K562 (cell line): ENCODE data around the gene EFCAB10. TPM values are rescaled to one million over a fixed set of nuclear protein-coding genes. Genes with fewer than 3 reads are reported as not detected.

Experiments
- CBX2 ChIP-seq: fragments of 200-600 bp; sonication (generic); IDR thresholded peaks from one replicate; pipeline ENCODE4 v1.6.1; 2012; ENCODE audit warnings: mild to moderate bottlenecking, low read length, inconsistent platforms; ENCODE audit not compliant: insufficient read depth, poor library complexity, severe bottlenecking
- JUND ChIP-seq, 2 experiments: IDR thresholded peaks; 2 replicates in 1 of 2; 3 replicates in 1 of 2; pipeline ENCODE4 v1.6.1; 2011; ENCODE audit warnings: borderline replicate concordance in 2 of 2, low read depth in 2 of 2, low read length in 2 of 2, improper control_type of control experiment in 1 of 2, missing biosample characterization in 1 of 2, missing genetic modification characterization in 1 of 2, missing genetic modification reagents in 1 of 2
- RAD21 ChIP-seq, 2 experiments: fragments of 250-450 bp in 1 of 2; fragments of 450-650 bp in 1 of 2; sonication (Bioruptor Pico) in 1 of 2; formaldehyde crosslinking in 1 of 2; IDR thresholded peaks in 1 of 2; conservative IDR thresholded peaks in 1 of 2; 2 replicates each; pipeline versions ENCODE4 v1.4.0 to v1.8.0; 2020 to 2022; ENCODE audit warnings: mild to moderate bottlenecking in 2 of 2, moderate library complexity in 1 of 2
- RFX1 ChIP-seq: fragments of 450-650 bp; IDR thresholded peaks from 2 replicates; pipeline ENCODE4 v1.6.1; 2016; ENCODE audit warnings: mild to moderate bottlenecking, moderate library complexity
- TCF7L2 ChIP-seq: fragments of 150-350 bp; IDR thresholded peaks from 2 replicates; pipeline ENCODE4 v1.6.1; 2016; ENCODE audit warnings: low read depth, mild to moderate bottlenecking, low read length, moderate library complexity
- THRAP3 ChIP-seq: fragments of 450-650 bp; IDR thresholded peaks from 2 replicates; pipeline ENCODE4 v1.6.1; 2016; ENCODE audit warnings: mild to moderate bottlenecking, inconsistent platforms, borderline replicate concordance
- ZNF197 ChIP-seq: fragments of 200-800 bp; sonication (Bioruptor generic); IDR thresholded peaks from 2 replicates; pipeline ENCODE4 v1.6.1; 2016; ENCODE audit warnings: low read depth, missing genetic modification characterization, missing compliant biosample characterization
- polyA plus RNA-seq, 8 experiments: library from polyadenylated mRNA; depleted of rRNA in 4 of 8; stranded (reverse) in 5 of 8; unstranded in 3 of 8; fragments of >200 nt; fragmentation: Nextera tagmentation in 2 of 8; fragmentation: Illumina TruSeq in 1 of 8; extraction: Ambion mirVana in 2 of 8; extraction: Trizol in 1 of 8; gene quantifications; 2 replicates each; pipeline versions ENCODE4 v1.2.1 to v1.2.3, GENCODE V29; 2011 to 2014; ENCODE audit warnings: inconsistent platforms in 1 of 8, missing spikeins in 1 of 8
- total RNA-seq, 7 experiments: library from RNA; depleted of rRNA in 6 of 7; stranded (reverse); fragments of >200 nt in 6 of 7; fragmentation: Illumina TruSeq in 2 of 7; extraction: Trizol in 2 of 7; gene quantifications; 2 replicates each; pipeline versions ENCODE4 v1.2.1 to v1.2.3, GENCODE V29; 2011 to 2021; ENCODE audit warnings: low replicate concordance in 1 of 7
- TF ChIP-seq, protein P1 (sequence below), 2 experiments: fragments of 450-650 bp; formaldehyde crosslinking in 1 of 2; IDR thresholded peaks; 2 replicates each; pipeline versions ENCODE4 v1.4.0 to v1.6.1; 2014 to 2020; ENCODE audit warnings: mild to moderate bottlenecking in 2 of 2, borderline replicate concordance in 1 of 2, low read depth in 1 of 2

The EFCAB10 gene
- total and polyA plus RNA-seq, 9 of the 15 experiments (the other 6 are each of a cell fraction or from before 2014, with no cell fraction given) = 5.0 to 21.4 (median 16.8) TPM

DNA sequence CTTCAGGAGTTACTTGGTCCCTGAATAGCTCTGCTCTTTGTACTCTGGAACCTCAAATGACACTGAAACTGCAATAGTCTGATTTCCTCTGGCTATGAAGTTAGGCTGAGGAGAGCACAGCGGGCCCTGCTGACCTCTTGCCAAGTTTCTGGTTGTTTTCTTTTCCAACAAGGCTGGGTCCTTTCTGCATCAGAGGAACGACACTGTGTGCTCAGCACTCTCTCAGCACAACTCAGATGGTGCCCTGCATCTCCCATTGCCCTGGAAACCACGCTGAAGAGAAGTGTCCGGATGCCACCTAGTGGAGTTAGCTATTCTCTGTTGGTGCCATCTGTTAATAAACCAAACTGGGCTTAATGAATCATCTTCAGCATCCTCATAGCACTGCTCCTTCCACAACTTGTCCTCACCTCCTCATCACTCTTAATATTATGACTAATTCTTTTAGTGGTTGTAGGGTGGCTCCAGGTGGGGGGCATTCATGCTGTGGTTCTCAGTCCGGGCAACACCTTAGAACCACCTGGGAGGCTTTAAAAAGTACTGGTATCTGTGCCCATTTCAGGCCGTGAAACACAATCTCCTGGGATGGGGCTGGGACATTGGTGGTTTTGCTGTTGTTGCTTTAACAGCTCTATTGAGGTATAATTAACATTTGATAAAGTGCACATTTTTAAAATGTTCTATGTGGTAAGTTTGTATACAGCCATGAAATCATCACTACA is 8.2 kb upstream of the EFCAB10 start (continued):
- TF ChIP-seq, protein P1, sequence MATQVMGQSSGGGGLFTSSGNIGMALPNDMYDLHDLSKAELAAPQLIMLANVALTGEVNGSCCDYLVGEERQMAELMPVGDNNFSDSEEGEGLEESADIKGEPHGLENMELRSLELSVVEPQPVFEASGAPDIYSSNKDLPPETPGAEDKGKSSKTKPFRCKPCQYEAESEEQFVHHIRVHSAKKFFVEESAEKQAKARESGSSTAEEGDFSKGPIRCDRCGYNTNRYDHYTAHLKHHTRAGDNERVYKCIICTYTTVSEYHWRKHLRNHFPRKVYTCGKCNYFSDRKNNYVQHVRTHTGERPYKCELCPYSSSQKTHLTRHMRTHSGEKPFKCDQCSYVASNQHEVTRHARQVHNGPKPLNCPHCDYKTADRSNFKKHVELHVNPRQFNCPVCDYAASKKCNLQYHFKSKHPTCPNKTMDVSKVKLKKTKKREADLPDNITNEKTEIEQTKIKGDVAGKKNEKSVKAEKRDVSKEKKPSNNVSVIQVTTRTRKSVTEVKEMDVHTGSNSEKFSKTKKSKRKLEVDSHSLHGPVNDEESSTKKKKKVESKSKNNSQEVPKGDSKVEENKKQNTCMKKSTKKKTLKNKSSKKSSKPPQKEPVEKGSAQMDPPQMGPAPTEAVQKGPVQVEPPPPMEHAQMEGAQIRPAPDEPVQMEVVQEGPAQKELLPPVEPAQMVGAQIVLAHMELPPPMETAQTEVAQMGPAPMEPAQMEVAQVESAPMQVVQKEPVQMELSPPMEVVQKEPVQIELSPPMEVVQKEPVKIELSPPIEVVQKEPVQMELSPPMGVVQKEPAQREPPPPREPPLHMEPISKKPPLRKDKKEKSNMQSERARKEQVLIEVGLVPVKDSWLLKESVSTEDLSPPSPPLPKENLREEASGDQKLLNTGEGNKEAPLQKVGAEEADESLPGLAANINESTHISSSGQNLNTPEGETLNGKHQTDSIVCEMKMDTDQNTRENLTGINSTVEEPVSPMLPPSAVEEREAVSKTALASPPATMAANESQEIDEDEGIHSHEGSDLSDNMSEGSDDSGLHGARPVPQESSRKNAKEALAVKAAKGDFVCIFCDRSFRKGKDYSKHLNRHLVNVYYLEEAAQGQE (IDR thresholded peaks at IDR 0.05; ENCODE audit: borderline replicate concordance) = peak; percentile 53; the same call in 1 of the 2 replicates
- TF ChIP-seq, protein P1 (CRISPR knock-in tag; IDR thresholded peaks at IDR 0.05; ENCODE audit: low read depth) = no peak
- TF ChIP-seq ZNF197 (no peak), RFX1 (peak; percentile 66), THRAP3 (no peak), RAD21 (CRISPR knock-in tag; conservative IDR thresholded peaks at IDR 0.05 in 1 of 2, IDR thresholded peaks at IDR 0.05 in 1 of 2) (peak; percentile 25 to 72; a peak in 3 of 4 replicates), CBX2 (no peak), JUND (IDR thresholded peaks at IDR 0.05; ENCODE audit: borderline replicate concordance, low read depth, low read length) (peak; percentile 6; the same call in 1 of the 2 replicates), JUND (tag; IDR thresholded peaks at IDR 0.05; ENCODE audit: borderline replicate concordance, low read depth, low read length) (no peak), TCF7L2 (no peak)
- TF ChIP-seq, all 486 proteins: peak for 8
